Adrenal gland (tissue), 12 donors: ENCODE results near the gene ARFGEF3. TPM values are rescaled to one million over a fixed set of nuclear protein-coding genes. Genes with fewer than 3 reads are reported as not detected.

Experiments used
- DNase-seq, 7 donors: peaks; one replicate each; pipeline ENCODE4 v3.0.0-alpha.2; 2019 to 2020
- H3K27ac ChIP-seq, 5 donors: fragments of 200-600 bp; sonication (generic) in 4 of 5; 1 replicate in 3 of 5; 2 replicates in 2 of 5; pipeline versions ENCODE4 v1.5.1 to v1.8.0; 2016 to 2020; ENCODE audit warnings: mild to moderate bottlenecking in 1 of 5
- H3K27me3 ChIP-seq: fragments of 200-600 bp; 2 replicates; pipeline ENCODE4 v1.8.0; 2021
- H3K36me3 ChIP-seq, 2 donors: fragments of 200-600 bp; replicated peaks in 1 of 2; 1 replicate in 1 of 2; 2 replicates in 1 of 2; pipeline versions ENCODE4 v1.5.1 to v1.8.0; 2018 to 2022
- H3K4me1 ChIP-seq, 2 donors: fragments of 200-600 bp; replicated peaks in 1 of 2; 1 replicate in 1 of 2; 2 replicates in 1 of 2; pipeline versions ENCODE4 v1.5.1 to v1.8.0; 2018 to 2021
- H3K4me3 ChIP-seq, 4 donors: fragments of 200-600 bp; sonication (generic) in 3 of 4; one replicate each; pipeline ENCODE4 v1.5.1; 2016 to 2018
- H3K9me3 ChIP-seq, 3 donors: fragments of 200-600 bp; sonication (generic) in 1 of 3; replicated peaks in 1 of 3; 1 replicate in 2 of 3; 2 replicates in 1 of 3; pipeline versions ENCODE4 v1.5.1 to v1.8.0; 2016 to 2021
- POLR2A ChIP-seq, 2 donors: fragments of 450-650 bp; IDR thresholded peaks; one replicate each; pipeline ENCODE4 v1.6.1; 2017; ENCODE audit warnings: antibody characterized with exemption in 2 of 2, mild to moderate bottlenecking in 2 of 2, moderate library complexity in 1 of 2
- WGBS, 4 donors: extraction: QIAGEN DNeasy Blood & Tissue Kit in 2 of 4; methylation state at CpG; one replicate each; pipeline versions ENCODE4 v1.1.5 to v1.1.7; 2013 to 2017; 5-methylcytosine and 5-hydroxymethylcytosine counted together
- intact Hi-C, 2 donors: fragments of 100-400 bp; cut with DNase I; formaldehyde crosslinking; loops; one replicate each; pipeline versions ENCODE4 v1.14.1 to v1.15.0; 2022 to 2023
- polyA plus RNA-seq, 3 donors: library from polyadenylated mRNA; stranded (reverse); fragments of 200-250 nt in 2 of 3; fragments of 350-450 nt in 1 of 3; fragmentation: Illumina TruSeq in 1 of 3; extraction: RNeasy Lipid Tissue Mini Kit (QIAGEN cat#74804) in 1 of 3; gene quantifications; one replicate each; pipeline ENCODE4 v1.2.3, GENCODE V29; 2013 to 2014
- total RNA-seq, 9 donors: library from RNA; depleted of rRNA in 4 of 9; stranded (reverse); fragments of >200 nt in 4 of 9; fragments of 120-200 nt in 1 of 9; fragmentation: NEBNext Ultra II Directional in 1 of 9; extraction: Animal tissue kit (Norgen Biotek cat#: 25700) in 1 of 9; gene quantifications; one replicate each; pipeline versions ENCODE4 v1.1.0 to v1.2.4, GENCODE V29; 2013 to 2023
- TF ChIP-seq, protein P1 (sequence below), 6 experiments: fragments of 450-650 bp in 4 of 6; fragments of 200-600 bp in 2 of 6; sonication (generic) in 1 of 6; IDR thresholded peaks; 1 replicate in 5 of 6; 2 replicates in 1 of 6; pipeline versions ENCODE4 v1.5.1 to v1.8.0; 2016 to 2021; ENCODE audit warnings: antibody characterized with exemption in 6 of 6, mild to moderate bottlenecking in 2 of 6, moderate library complexity in 1 of 6
- donor health status: healthy with polysubstance abuse.
- donor health status: Bipolar disorder and iron deficiency.
- donor health status: DM: yes; HTN: yes; CAD: no.
- donor health status: DM: no; HTN: no; CAD: no.
- donor health status: DM: no; HTN: no; CAD: no.
- donor health status: DM: yes; HTN: yes; CAD: no.

The ARFGEF3 gene
- total and polyA plus RNA-seq, 12 donors = 0.06 to 10.9 (median 0.91) TPM; not detected in 1

DNA sequence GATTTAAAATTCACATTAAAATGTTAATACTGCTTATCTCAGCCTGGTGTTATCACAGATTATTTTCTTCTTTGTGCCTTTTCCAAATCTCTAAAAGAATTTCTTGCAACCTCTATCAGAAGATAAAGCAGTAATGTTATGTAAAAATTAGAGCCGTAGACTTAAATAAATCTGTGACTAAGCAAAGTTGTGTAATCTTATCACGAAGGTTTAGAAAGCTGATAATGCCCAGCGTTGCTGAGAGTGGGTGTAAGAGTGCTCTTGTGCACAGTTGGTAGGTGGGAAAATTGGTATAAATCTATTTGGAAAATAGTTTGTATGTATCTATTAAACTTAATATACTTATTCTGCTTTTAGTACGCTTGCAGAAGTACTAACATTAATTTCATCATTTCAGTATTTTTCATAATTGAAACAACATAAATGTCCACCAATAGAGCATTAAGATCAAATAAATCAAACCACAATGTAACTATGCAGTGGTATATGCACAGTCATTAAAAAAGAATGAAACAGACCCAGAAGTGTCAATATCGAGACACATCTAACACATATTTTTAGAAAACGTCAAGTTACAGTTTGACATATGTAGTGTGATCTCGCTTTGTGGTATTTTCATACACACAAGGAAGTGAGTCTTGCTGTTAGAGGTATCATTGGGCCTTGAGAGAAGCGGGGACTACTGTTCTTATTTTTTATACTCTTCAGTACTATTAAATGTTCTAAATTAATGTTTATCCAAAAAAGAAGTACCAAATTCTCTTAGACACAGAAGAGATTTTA, 111.0 kb downstream of the ARFGEF3 start:
- 63 to 68% (median 66%) methylated on average over 8 of the region's 8 CpGs for WGBS, 4 donors
- Histone ChIP-seq H3K4me3 (no peak overlapping the region), H3K4me1 (no peaks in the 10 kb centered on the region), H3K27ac (no peak overlapping the region), H3K27me3 (peaks cover 10% of the 10 kb centered on the region), H3K9me3 (no peaks in the 10 kb centered on the region), H3K36me3 (no peaks in the 10 kb centered on the region)
- intact Hi-C loops = no loop called here
- TF ChIP-seq, protein P1, sequence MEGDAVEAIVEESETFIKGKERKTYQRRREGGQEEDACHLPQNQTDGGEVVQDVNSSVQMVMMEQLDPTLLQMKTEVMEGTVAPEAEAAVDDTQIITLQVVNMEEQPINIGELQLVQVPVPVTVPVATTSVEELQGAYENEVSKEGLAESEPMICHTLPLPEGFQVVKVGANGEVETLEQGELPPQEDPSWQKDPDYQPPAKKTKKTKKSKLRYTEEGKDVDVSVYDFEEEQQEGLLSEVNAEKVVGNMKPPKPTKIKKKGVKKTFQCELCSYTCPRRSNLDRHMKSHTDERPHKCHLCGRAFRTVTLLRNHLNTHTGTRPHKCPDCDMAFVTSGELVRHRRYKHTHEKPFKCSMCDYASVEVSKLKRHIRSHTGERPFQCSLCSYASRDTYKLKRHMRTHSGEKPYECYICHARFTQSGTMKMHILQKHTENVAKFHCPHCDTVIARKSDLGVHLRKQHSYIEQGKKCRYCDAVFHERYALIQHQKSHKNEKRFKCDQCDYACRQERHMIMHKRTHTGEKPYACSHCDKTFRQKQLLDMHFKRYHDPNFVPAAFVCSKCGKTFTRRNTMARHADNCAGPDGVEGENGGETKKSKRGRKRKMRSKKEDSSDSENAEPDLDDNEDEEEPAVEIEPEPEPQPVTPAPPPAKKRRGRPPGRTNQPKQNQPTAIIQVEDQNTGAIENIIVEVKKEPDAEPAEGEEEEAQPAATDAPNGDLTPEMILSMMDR (IDR thresholded peaks at IDR 0.05) = no peak
- no peak for TF ChIP-seq POLR2A (IDR thresholded peaks at IDR 0.05)
- peak in 1 of 7 donors; percentile 11 for DNase-seq

DNA sequence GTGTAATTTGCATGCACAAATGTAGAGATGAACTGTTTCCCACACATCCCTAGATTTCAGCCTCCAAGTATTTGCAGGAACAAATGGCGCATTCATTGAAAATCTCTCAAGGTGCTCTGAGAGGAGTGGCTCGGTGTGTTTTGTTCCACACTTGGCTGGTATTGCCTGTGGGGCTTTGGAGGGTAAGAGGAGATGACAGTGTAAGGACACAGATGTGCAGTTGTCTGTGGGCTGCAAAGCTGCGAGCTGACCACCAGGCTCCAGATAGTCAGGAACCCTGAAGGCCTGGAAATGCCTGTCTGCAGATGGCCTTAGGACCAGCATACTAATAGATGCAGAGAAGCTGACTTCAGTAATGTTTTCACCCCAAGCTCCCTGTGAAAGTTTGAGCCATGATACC, 114.2 kb downstream of the ARFGEF3 start:
- no peaks in the 10 kb centered on the region for H3K4me1 ChIP-seq
- H3K4me3 ChIP-seq = no peak overlapping the region
- H3K27ac ChIP-seq = no peak overlapping the region
- WGBS, 4 donors = 84 to 92% (median 89%) methylated on average over 3 of the region's 3 CpGs
- no peaks in the 10 kb centered on the region for H3K27me3 ChIP-seq
- H3K9me3 ChIP-seq = no peaks in the 10 kb centered on the region
- no peak for DNase-seq
- no peaks in the 10 kb centered on the region for H3K36me3 ChIP-seq
- no peak for TF ChIP-seq POLR2A (IDR thresholded peaks at IDR 0.05)
- TF ChIP-seq, protein P1 (IDR thresholded peaks at IDR 0.05) = no peak
- intact Hi-C loops = no loop called here

DNA sequence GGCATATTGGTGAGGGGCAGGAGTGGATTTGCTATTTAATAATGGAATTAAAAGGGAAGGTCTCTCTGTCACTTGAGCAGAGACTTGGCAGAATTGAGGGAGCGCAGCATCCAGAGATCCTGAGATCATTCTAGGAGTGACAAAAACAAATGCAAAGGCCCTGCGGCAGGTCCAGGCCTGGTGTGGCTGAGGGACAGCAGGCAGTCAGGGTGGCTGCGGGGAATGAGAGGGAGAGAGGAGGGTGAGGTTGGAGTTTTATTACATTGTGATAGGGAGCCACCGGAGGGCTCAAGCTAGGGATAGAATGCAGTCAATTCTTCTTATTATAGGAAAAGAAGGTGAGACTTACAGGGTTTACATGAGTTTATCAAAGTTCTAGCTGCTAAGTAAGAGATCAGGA, 116.1 kb downstream of the ARFGEF3 start:
- H3K36me3 ChIP-seq = no peaks in the 10 kb centered on the region
- 91 to 93% (median 92%) methylated on average over 4 of the region's 4 CpGs for WGBS, 4 donors
- no peak for DNase-seq
- H3K27me3 ChIP-seq = no peaks in the 10 kb centered on the region
- no peaks in the 10 kb centered on the region for H3K9me3 ChIP-seq
- intact Hi-C loops = no loop called here
- TF ChIP-seq, protein P1 (IDR thresholded peaks at IDR 0.05) = no peak
- TF ChIP-seq POLR2A (IDR thresholded peaks at IDR 0.05) = no peak
- H3K4me1 ChIP-seq = no peaks in the 10 kb centered on the region
- no peak overlapping the region for H3K27ac ChIP-seq
- H3K4me3 ChIP-seq = no peak overlapping the region

DNA sequence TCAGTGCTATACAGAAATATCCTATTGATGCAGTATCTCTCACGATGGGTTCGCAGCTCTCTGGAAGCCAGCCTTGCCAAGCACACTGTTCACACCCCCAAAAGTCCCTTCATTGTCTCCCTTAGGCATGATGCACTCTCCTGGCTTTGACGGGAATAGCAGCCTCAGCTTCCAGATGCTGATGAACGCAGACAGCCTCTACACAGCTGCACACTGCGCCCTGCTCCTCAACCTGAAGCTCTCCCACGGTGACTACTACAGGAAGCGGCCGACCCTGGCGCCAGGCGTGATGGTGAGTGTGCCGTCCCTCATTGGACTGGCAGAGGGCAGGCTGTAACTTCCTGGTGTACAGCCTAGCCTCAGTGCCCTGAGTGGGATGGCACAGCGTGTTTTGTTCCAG, 116.6 kb downstream of the ARFGEF3 start:
- Histone ChIP-seq H3K27me3 (no peaks in the 10 kb centered on the region), H3K9me3 (no peaks in the 10 kb centered on the region), H3K36me3 (no peaks in the 10 kb centered on the region), H3K4me1 (no peaks in the 10 kb centered on the region), H3K27ac (no peak overlapping the region), H3K4me3 (no peak overlapping the region)
- peak in 2 of 7 donors; percentile 9 to 72 for DNase-seq
- TF ChIP-seq, protein P1 (IDR thresholded peaks at IDR 0.05) = peak in 3 of 6 experiments; percentile 31 to 34 (median 32)
- TF ChIP-seq POLR2A (IDR thresholded peaks at IDR 0.05) = no peak
- intact Hi-C loops = no loop called here
- WGBS, 4 donors = 53 to 65% (median 64%) methylated on average over 6 to 12 of the region's 12 CpGs
